ENCODE measurements around the gene KRT36.

The KRT36 gene

DNA sequence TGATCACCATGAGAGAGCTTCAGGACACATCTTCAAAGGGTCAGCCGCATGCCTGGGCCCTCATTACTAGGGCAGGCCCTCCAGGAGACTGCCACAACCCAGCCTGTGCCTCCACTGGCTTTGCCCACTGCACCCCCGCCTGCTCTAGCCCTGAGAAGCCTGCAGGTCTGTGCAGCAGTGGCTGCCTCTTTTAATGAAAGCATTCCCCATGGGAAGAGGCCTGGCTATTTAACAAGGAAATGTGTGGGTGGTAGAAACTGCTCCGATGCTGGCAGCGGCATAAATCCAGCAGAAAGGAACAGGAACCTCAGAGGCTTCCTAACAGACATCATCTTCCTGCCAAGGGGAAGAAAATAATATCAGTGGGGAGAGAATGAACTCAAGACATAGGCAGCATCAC, 22.1 kb downstream of the KRT36 start:
- TF ChIP-seq, protein P1, sequence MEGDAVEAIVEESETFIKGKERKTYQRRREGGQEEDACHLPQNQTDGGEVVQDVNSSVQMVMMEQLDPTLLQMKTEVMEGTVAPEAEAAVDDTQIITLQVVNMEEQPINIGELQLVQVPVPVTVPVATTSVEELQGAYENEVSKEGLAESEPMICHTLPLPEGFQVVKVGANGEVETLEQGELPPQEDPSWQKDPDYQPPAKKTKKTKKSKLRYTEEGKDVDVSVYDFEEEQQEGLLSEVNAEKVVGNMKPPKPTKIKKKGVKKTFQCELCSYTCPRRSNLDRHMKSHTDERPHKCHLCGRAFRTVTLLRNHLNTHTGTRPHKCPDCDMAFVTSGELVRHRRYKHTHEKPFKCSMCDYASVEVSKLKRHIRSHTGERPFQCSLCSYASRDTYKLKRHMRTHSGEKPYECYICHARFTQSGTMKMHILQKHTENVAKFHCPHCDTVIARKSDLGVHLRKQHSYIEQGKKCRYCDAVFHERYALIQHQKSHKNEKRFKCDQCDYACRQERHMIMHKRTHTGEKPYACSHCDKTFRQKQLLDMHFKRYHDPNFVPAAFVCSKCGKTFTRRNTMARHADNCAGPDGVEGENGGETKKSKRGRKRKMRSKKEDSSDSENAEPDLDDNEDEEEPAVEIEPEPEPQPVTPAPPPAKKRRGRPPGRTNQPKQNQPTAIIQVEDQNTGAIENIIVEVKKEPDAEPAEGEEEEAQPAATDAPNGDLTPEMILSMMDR (conservative IDR thresholded peaks at IDR 0.05; ENCODE audit: control insufficient read depth, insufficient read depth, low read depth, low read length) = no peak
- no peak overlapping the region for H3K4me3 ChIP-seq (ENCODE audit: control insufficient read depth, low read depth, low read length)
- DNase-seq (ENCODE audit: low read depth) = peak; percentile 53

GRCh38 chr17:41466988-41467387, 22.7 kb downstream of the KRT36 start, which contains the start of gene KRT32:
Gene KRT32 (minus strand): TSS chr17:41467386. CDS start chr17:41467325, 61 bp downstream.
- H3K4me3 ChIP-seq (ENCODE audit: control insufficient read depth, low read depth, low read length) = no peak within 1 kb of the TSS
- DNase-seq (ENCODE audit: low read depth) = no peak
- TF ChIP-seq, protein P1 (conservative IDR thresholded peaks at IDR 0.05; ENCODE audit: control insufficient read depth, insufficient read depth, low read depth, low read length) = no peak

DNA sequence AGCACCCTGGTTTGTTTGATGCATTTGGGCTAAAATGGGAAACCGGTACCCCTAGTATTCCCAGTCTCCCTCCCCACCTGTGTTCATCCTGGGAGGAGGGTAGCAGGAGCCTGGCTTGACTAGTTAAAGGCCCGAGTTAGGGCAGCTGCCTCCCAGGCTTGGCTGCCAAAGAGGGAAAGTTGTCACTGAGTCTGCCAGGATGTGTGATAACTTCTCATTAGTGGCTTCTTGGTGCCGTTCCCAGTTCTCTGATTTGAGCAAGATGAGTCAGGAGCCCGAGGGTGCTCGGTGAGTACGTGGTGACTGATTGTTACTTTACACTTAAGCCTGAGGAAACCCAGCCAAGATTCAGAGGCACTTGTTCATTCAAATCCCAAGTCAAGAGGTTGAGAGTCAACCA, 25.0 kb downstream of the KRT36 start:
- DNase-seq (ENCODE audit: low read depth) = peak; percentile 86
- H3K4me3 ChIP-seq (ENCODE audit: control insufficient read depth, low read depth, low read length) = no peak overlapping the region

GRCh38 chr17:41464173-41464572, 25.5 kb downstream of the KRT36 start:
- H3K4me3 ChIP-seq (ENCODE audit: control insufficient read depth, low read depth, low read length) = no peak overlapping the region
- DNase-seq (ENCODE audit: low read depth) = no peak

More for the DNA sequence above, 25.0 kb downstream of the KRT36 start:
- TF ChIP-seq, protein P1 (conservative IDR thresholded peaks at IDR 0.05; ENCODE audit: control insufficient read depth, insufficient read depth, low read depth, low read length) = no peak

DNA sequence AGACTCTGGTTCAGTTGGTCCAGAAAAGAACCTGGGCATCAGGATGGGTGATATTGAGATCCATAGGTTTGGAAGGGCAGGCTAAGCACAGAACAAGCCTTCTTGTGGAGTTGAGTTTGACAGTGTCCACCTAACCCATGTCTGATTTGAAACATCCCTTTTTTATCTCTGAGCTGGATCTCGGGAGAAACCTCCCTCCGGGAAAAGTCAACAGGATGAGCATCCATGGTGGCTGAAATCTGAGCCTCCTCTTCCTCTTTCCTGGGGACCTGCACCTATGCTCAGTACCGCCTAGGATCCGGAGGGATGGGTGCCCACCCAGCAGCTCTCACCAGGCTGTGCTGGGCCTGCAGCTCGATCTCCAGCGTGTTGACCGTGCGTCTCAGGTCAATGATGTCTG, 26.0 kb downstream of the KRT36 start:
- TF ChIP-seq, protein P1 (conservative IDR thresholded peaks at IDR 0.05; ENCODE audit: control insufficient read depth, insufficient read depth, low read depth, low read length) = no peak
- DNase-seq (ENCODE audit: low read depth) = no peak

More at GRCh38 chr17:41464173-41464572, 25.5 kb downstream of the KRT36 start:
- TF ChIP-seq, protein P1 (conservative IDR thresholded peaks at IDR 0.05; ENCODE audit: control insufficient read depth, insufficient read depth, low read depth, low read length) = no peak

GRCh38 chr17:41462705-41463104, 27.0 kb downstream of the KRT36 start:
- TF ChIP-seq, protein P1 (conservative IDR thresholded peaks at IDR 0.05; ENCODE audit: control insufficient read depth, insufficient read depth, low read depth, low read length) = no peak
- H3K4me3 ChIP-seq (ENCODE audit: control insufficient read depth, low read depth, low read length) = no peak overlapping the region
- no peak for DNase-seq (ENCODE audit: low read depth)

More for the DNA sequence above, 26.0 kb downstream of the KRT36 start:
- H3K4me3 ChIP-seq (ENCODE audit: control insufficient read depth, low read depth, low read length) = no peak overlapping the region

DNA sequence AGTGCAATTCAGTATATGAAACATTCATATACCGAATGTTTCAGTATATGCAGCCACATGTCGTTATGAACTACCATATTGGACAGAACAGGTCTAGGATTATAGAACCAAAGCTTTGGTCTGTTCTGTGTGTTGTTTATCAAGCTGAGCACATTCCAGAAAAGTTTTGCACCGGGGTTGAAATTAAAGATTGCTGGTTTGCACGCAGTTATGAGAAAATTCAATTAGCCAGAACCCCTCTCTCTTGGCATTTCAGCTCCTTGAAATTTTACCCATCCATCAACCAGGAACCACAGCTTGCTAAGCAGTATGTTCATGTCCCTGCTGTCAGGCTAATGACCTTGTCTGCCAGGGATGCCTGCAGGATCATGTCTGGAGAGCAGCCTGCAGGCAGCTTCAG, 32.0 kb downstream of the KRT36 start:
- TF ChIP-seq, protein P1 (conservative IDR thresholded peaks at IDR 0.05; ENCODE audit: control insufficient read depth, insufficient read depth, low read depth, low read length) = no peak
- no peak overlapping the region for H3K4me3 ChIP-seq (ENCODE audit: control insufficient read depth, low read depth, low read length)
- no peak for DNase-seq (ENCODE audit: low read depth)
